SJSA1 (cell line): ENCODE data around the gene ABHD17B. TPM values are rescaled to one million over a fixed set of nuclear protein-coding genes. Genes with fewer than 3 reads are reported as not detected.

Experiments
- DNase-seq, 2 experiments: peaks; one replicate each; pipeline ENCODE4 v3.0.0-alpha.2; 2015 to 2020; ENCODE audit warnings: low spot score in 2 of 2, low read depth in 1 of 2
- H3K27ac ChIP-seq: fragments of 250-450 bp; sonication (Bioruptor Pico); 2 replicates; pipeline ENCODE4 v1.5.1; 2020; ENCODE audit warnings: mild to moderate bottlenecking, moderate library complexity
- H3K27me3 ChIP-seq: fragments of 250-450 bp; sonication (Bioruptor Pico); replicated peaks from 2 replicates; pipeline ENCODE4 v1.5.1; 2020; ENCODE audit warnings: mild to moderate bottlenecking, moderate library complexity
- H3K36me3 ChIP-seq: fragments of 250-450 bp; sonication (Bioruptor Pico); 2 replicates; pipeline ENCODE4 v1.5.1; 2020; ENCODE audit warnings: mild to moderate bottlenecking
- H3K4me1 ChIP-seq: fragments of 250-450 bp; sonication (Bioruptor Pico); replicated peaks from 2 replicates; pipeline ENCODE4 v1.6.1; 2021; ENCODE audit warnings: mild to moderate bottlenecking
- H3K4me3 ChIP-seq: fragments of 250-450 bp; sonication (Bioruptor Pico); 2 replicates; pipeline ENCODE4 v1.5.1; 2020; ENCODE audit warnings: mild to moderate bottlenecking
- H3K9me3 ChIP-seq: fragments of 250-450 bp; sonication (Bioruptor Pico); replicated peaks from 2 replicates; pipeline ENCODE4 v1.5.1; 2020; ENCODE audit warnings: mild to moderate bottlenecking
- total RNA-seq: library from RNA; depleted of rRNA; stranded (reverse); fragments of >200 nt; shearing (Covaris generic); gene quantifications from 2 replicates; pipeline ENCODE4 v1.2.3, GENCODE V29; 2014

The ABHD17B gene
- total RNA-seq, 1 experiment from 2014 or later, result 13.7 TPM

- H3K27me3 ChIP-seq, result no peaks in the 10 kb centered on the region
- H3K4me1 ChIP-seq, result 0 out of 2 replicates have a peak, but pooled peaks cover 2% of the 10 kb centered on the region
- H3K27ac ChIP-seq, result no peak overlapping the region
- DNase-seq, result no peak
- H3K4me3 ChIP-seq, result no peak overlapping the region
- H3K9me3 ChIP-seq, result no peaks in the 10 kb centered on the region
- H3K36me3 ChIP-seq, result no peaks in the 10 kb centered on the region
These were observed 17.4 kb upstream of the ABHD17B start for GRCh38 chr9:71928376-71928775.

DNA sequence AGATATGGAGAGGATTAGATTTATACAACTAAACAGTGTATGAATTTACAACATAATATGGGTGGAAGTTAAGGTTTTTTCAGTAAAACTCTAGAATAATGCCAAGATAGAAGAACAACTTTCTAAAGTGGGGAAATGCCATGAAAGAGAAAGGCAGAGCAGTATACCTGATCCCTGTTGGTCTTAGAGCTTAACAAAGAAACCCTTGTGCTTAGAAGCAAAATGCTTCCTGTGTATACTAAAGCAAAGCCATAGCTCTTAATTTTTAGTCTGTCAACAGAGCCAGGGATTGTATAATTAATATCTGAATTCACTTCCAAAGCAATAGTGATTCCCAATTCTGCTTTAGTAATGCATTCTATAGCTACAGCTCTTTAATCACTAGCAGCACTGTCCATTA lies 14.8 kb upstream of the ABHD17B start:
- no peaks in the 10 kb centered on the region for H3K27me3 ChIP-seq
- H3K4me3 ChIP-seq, result no peak overlapping the region
- H3K4me1 ChIP-seq, result 0 out of 2 replicates have a peak, but pooled peaks cover 2% of the 10 kb centered on the region
- DNase-seq, result no peak
- H3K9me3 ChIP-seq, result no peaks in the 10 kb centered on the region
- H3K36me3 ChIP-seq, result no peaks in the 10 kb centered on the region
- no peak overlapping the region for H3K27ac ChIP-seq

DNA sequence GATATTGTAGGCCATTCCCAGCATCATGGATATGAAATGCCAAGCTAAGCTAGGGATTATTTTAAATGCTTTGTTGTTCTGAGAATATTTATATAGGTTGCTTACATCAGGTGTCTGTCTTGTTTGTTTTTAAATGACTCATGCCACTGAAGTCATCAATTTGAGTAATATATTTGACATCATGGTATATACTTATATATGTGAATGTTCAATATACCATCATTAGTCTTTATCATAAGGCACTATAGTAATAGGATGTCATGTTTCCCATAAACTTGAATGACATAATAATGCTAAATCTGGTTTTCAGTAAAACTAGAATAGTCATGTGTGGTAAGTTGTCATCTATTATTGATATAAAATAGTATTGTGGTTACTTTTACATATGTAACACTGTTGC lies 13.6 kb upstream of the ABHD17B start:
- no peak overlapping the region for H3K27ac ChIP-seq
- no peak for DNase-seq
- no peaks in the 10 kb centered on the region for H3K27me3 ChIP-seq
- H3K4me1 ChIP-seq, result 0 out of 2 replicates have a peak, but pooled peaks cover 2% of the 10 kb centered on the region
- H3K4me3 ChIP-seq, result no peak overlapping the region
- no peaks in the 10 kb centered on the region for H3K9me3 ChIP-seq
- no peaks in the 10 kb centered on the region for H3K36me3 ChIP-seq

GRCh38 chr9:71921190-71921814 lies 10.3 kb upstream of the ABHD17B start:
- H3K27me3 ChIP-seq, result no peaks in the 10 kb centered on the region
- no peaks in the 10 kb centered on the region for H3K36me3 ChIP-seq
- no peaks in the 10 kb centered on the region for H3K4me1 ChIP-seq
- DNase-seq, result no peak
- H3K4me3 ChIP-seq, result no peak overlapping the region
- no peaks in the 10 kb centered on the region for H3K9me3 ChIP-seq
- no peak overlapping the region for H3K27ac ChIP-seq

GRCh38 chr9:71920456-71921189 lies 9.6 kb upstream of the ABHD17B start:
- Histone ChIP-seq H3K9me3 (no peaks in the 10 kb centered on the region), H3K36me3 (no peaks in the 10 kb centered on the region), H3K27ac (no peak overlapping the region), H3K4me1 (no peaks in the 10 kb centered on the region), H3K27me3 (no peaks in the 10 kb centered on the region), H3K4me3 (no peak overlapping the region)
- no peak for DNase-seq

GRCh38 chr9:71918419-71918818 lies 7.4 kb upstream of the ABHD17B start:
- H3K9me3 ChIP-seq, result no peaks in the 10 kb centered on the region
- no peak overlapping the region for H3K27ac ChIP-seq
- no peaks in the 10 kb centered on the region for H3K4me1 ChIP-seq
- no peak overlapping the region for H3K4me3 ChIP-seq
- no peaks in the 10 kb centered on the region for H3K27me3 ChIP-seq
- DNase-seq, result no peak
- no peaks in the 10 kb centered on the region for H3K36me3 ChIP-seq

DNA sequence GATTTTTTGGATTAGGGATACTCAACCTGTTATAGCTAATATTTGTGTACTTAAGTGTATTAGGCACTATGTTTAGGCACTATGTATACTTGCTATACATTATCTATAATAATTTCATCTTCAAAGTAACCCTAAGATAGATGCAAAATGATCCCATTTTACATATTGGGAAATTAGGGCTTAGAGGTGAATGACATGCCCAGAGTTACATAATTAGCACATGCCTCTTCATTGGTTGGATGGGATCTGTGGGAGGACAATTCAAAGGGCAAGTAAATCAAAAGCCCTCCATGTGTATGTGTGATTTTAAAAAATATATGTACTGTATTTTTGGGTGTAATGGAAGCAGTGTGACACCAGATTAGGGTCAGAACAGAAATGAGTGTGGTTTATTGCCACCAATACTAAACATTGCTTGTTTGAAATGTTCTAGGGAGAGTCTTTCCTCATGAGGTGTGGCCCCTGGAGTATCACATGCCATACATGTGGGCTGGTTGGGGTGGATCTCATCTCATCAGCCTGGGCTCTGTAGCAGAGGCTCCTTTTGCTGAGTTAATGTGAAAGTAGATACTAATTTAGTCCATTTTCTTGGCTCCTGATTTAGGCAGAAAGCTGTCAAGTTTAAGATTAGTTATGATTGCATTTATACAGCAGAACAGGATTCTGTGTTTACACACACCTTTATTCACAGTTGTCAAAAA lies 6.0 kb upstream of the ABHD17B start:
- no peaks in the 10 kb centered on the region for H3K9me3 ChIP-seq
- peaks cover 12% of the 10 kb centered on the region for H3K4me1 ChIP-seq
- no peaks in the 10 kb centered on the region for H3K27me3 ChIP-seq
- DNase-seq, result no peak
- no peaks in the 10 kb centered on the region for H3K36me3 ChIP-seq
- no peak overlapping the region for H3K4me3 ChIP-seq
- H3K27ac ChIP-seq, result no peak overlapping the region

DNA sequence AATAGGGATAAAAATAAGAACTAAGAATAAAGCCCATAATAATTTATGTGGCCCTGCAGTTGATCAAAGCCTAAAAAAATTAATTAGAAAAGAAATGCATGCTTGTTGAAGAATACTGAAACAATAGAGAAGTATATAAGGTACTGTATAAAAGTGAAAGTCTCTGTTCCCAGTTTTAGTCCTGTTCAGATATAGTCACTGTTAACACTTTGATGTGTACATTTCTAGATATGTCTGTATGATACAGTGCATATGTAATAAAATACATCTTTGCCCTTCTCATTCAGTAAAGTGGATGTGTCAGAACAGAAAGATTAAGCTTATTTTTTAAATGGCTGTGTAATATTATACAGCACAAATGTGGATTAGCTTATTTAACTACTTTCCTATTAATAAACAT lies 4.5 kb upstream of the ABHD17B start:
- Histone ChIP-seq H3K9me3 (no peaks in the 10 kb centered on the region), H3K27me3 (no peaks in the 10 kb centered on the region), H3K4me3 (no peak overlapping the region), H3K36me3 (peaks cover 4% of the 10 kb centered on the region; the same call in 1 of the 2 replicates), H3K4me1 (peaks cover 12% of the 10 kb centered on the region), H3K27ac (no peak overlapping the region)
- no peak for DNase-seq

GRCh38 chr9:71911908-71912335 lies 929 bp upstream of the ABHD17B start:
- H3K27me3 ChIP-seq, result no peaks in the 10 kb centered on the region; the same call in 1 of the 2 replicates
- no peaks in the 10 kb centered on the region for H3K9me3 ChIP-seq
- DNase-seq, result no peak

GRCh38 chr9:71910650-71911060 lies 338 bp downstream of the ABHD17B start:
- no peak for DNase-seq
- Histone ChIP-seq H3K4me1 (peaks cover 15% of the 10 kb centered on the region), H3K27me3 (no peaks in the 10 kb centered on the region; the same call in 1 of the 2 replicates), H3K36me3 (peaks cover 4% of the 10 kb centered on the region; the same call in 1 of the 2 replicates), H3K27ac (peak overlapping the region; percentile 10; the same call in 1 of the 2 replicates), H3K9me3 (no peaks in the 10 kb centered on the region), H3K4me3 (peak overlapping the region; percentile 66)

More at GRCh38 chr9:71911908-71912335, 929 bp upstream of the ABHD17B start:
- Histone ChIP-seq H3K27ac (peak overlapping the region; percentile 41), H3K36me3 (peaks cover 4% of the 10 kb centered on the region; the same call in 1 of the 2 replicates), H3K4me1 (peaks cover 15% of the 10 kb centered on the region), H3K4me3 (peak overlapping the region; percentile 66)

DNA sequence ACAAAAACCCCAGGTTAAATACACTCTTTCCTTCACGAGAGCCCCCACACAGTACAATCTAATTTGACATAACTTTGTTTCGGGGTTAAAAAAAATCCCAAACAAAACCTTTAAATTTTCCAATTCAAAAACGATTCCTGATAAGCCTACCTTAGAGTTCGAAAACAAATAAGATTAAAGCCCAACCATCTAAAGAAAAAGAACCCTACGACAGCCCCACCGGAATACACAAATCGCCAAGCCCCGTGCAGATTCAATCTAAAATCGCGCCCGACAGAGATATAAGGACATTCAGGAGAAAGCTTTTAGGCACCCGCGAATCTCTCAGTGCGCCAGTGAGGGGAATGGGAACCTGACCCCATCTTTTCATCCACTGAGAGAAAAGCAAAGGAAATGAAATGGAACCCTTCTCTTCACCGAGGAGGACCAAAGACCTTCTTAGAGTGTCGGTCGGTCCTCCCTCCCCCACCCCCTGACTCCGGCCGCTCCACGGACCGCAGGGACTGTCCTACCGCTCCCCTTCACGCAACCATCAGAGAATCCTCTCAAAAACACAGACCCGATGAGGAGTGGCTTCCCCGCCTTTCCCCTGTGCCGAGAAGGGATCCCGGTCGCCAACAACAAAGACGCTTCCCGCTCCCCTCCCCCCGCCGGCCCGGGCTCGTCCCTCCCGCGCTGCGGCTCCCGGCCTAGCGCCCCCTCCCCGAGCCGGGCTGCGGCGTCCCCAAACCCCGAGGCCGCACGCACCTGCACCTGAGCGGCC lies 925 bp downstream of the ABHD17B start:
- no peaks in the 10 kb centered on the region for H3K9me3 ChIP-seq
- peaks cover 15% of the 10 kb centered on the region for H3K4me1 ChIP-seq
- H3K4me3 ChIP-seq, result peak overlapping the region; percentile 66
- peak overlapping the region; percentile 10; the same call in 1 of the 2 replicates for H3K27ac ChIP-seq
- H3K27me3 ChIP-seq, result no peaks in the 10 kb centered on the region; the same call in 1 of the 2 replicates
- DNase-seq, result peak; percentile 44 to 47
- H3K36me3 ChIP-seq, result peaks cover 4% of the 10 kb centered on the region; the same call in 1 of the 2 replicates

DNA sequence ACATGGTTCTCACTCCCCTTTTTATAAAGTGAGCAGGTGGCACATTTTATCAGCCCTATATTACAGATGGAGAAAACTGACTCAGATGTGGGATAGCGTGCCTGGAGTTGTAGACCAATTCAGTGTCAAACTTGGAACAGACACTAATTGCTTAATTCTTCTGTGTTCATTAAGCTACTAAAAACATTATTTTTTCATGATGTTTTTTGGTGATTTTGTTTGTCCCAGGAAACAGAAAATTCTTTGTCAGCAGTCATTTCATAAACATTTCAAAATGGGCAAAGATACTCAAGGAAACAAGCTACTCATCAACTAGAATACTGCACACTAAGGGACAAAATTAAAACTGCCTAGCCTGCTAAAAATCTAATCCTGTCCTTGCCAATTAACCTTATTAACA lies 2.2 kb downstream of the ABHD17B start:
- Histone ChIP-seq H3K4me1 (peaks cover 15% of the 10 kb centered on the region), H3K27me3 (no peaks in the 10 kb centered on the region; the same call in 1 of the 2 replicates), H3K9me3 (no peaks in the 10 kb centered on the region), H3K27ac (no peak overlapping the region), H3K36me3 (peaks cover 4% of the 10 kb centered on the region; the same call in 1 of the 2 replicates), H3K4me3 (peak overlapping the region; percentile 66; the same call in 1 of the 2 replicates)
- no peak for DNase-seq

DNA sequence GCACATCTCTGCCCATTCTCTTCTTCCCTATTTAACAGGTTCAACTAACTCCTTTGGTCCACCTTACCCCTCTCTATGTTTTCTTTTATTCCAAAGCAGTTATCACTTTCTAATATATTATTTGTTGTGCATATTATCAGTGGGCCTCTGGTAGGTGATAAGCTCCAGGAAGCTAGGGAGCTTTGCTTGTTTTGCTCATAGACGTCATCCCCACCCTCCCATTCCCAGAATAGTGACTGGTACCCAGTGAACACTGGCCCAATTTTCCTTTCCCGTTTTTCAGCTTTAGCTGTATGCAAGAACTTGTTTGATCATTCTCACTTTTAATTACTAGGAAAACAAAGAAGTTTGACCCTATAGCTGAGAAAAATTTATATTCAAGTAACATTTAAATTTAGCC lies 6.9 kb downstream of the ABHD17B start:
- no peak overlapping the region for H3K27ac ChIP-seq
- H3K9me3 ChIP-seq, result no peaks in the 10 kb centered on the region
- H3K4me1 ChIP-seq, result 0 out of 2 replicates have a peak, but pooled peaks cover 1% of the 10 kb centered on the region
- H3K4me3 ChIP-seq, result no peak overlapping the region
- no peaks in the 10 kb centered on the region; the same call in 1 of the 2 replicates for H3K36me3 ChIP-seq
- DNase-seq, result no peak
- H3K27me3 ChIP-seq, result no peaks in the 10 kb centered on the region; the same call in 1 of the 2 replicates
